HepG2 (cell line): ENCODE results near the gene SPRYD3. TPM values are rescaled to one million over a fixed set of nuclear protein-coding genes. Genes with fewer than 3 reads are reported as not detected.
A peak's percentile ranks its signal among the peaks of the same experiment; 100 is the strongest.

ENCODE experiments used
- ADNP ChIP-seq: sonication (generic); formaldehyde crosslinking; IDR thresholded peaks from 2 replicates; pipeline ENCODE4 v1.4.0; 2020; ENCODE audit warnings: missing genetic modification reagents
- BRF2 ChIP-seq: sonication (generic); formaldehyde crosslinking; IDR thresholded peaks from 2 replicates; pipeline ENCODE4 v1.8.1; 2022; ENCODE audit warnings: mild to moderate bottlenecking, missing genetic modification reagents
- HCFC1 ChIP-seq: fragments of 150-350 bp; IDR thresholded peaks from 2 replicates; pipeline ENCODE4 v1.6.1; 2014; ENCODE audit warnings: low read depth, low read length
- IRX3 ChIP-seq: sonication (generic); formaldehyde crosslinking; IDR thresholded peaks from 2 replicates; pipeline ENCODE4 v1.8.1; 2023; ENCODE audit warnings: mild to moderate bottlenecking, low read depth, missing genetic modification reagents, borderline replicate concordance
- KLF15 ChIP-seq: sonication (generic); formaldehyde crosslinking; IDR thresholded peaks from 2 replicates; pipeline ENCODE4 v1.8.1; 2023; ENCODE audit warnings: borderline replicate concordance, mild to moderate bottlenecking, inconsistent platforms, missing genetic modification reagents, mixed read lengths
- MAFG ChIP-seq: sonication (generic); formaldehyde crosslinking; IDR thresholded peaks from 2 replicates; pipeline ENCODE4 v1.5.1; 2020; ENCODE audit warnings: mild to moderate bottlenecking, missing genetic modification reagents
- RAD51 ChIP-seq: fragments of 450-650 bp; IDR thresholded peaks from 2 replicates; pipeline ENCODE4 v1.6.1; 2016; ENCODE audit warnings: borderline replicate concordance
- THRA ChIP-seq: sonication (generic); formaldehyde crosslinking; IDR thresholded peaks from 2 replicates; pipeline ENCODE4 v1.4.0; 2020; ENCODE audit warnings: missing genetic modification reagents, borderline replicate concordance
- ZBTB40 ChIP-seq, 2 experiments: fragments of 450-650 bp in 1 of 2; sonication (generic) in 1 of 2; formaldehyde crosslinking in 1 of 2; IDR thresholded peaks; 2 replicates each; pipeline versions ENCODE4 v1.6.1 to v1.8.0; 2016 to 2022; ENCODE audit warnings: antibody characterized with exemption in 1 of 2, mild to moderate bottlenecking in 1 of 2, missing genetic modification reagents in 1 of 2
- ZFP37 ChIP-seq: sonication (generic); formaldehyde crosslinking; IDR thresholded peaks from 2 replicates; pipeline ENCODE4 v1.4.0; 2020; ENCODE audit warnings: missing genetic modification reagents, borderline replicate concordance
- ZNF292 ChIP-seq: sonication (generic); formaldehyde crosslinking; IDR thresholded peaks from 2 replicates; pipeline ENCODE4 v1.8.1; 2022; ENCODE audit warnings: mild to moderate bottlenecking, low read depth, missing genetic modification reagents, borderline replicate concordance
- ZNF510 ChIP-seq: sonication (generic); formaldehyde crosslinking; IDR thresholded peaks from 2 replicates; pipeline ENCODE4 v1.4.0; 2020; ENCODE audit warnings: low read depth, mild to moderate bottlenecking, missing genetic modification reagents
- polyA plus RNA-seq, 8 experiments: library from polyadenylated mRNA; depleted of rRNA in 3 of 8; stranded (reverse) in 7 of 8; unstranded in 1 of 8; fragments of >200 nt; fragmentation: Illumina TruSeq in 4 of 8; extraction: Trizol in 4 of 8; gene quantifications; 2 replicates each; pipeline versions ENCODE4 v1.2.1 to v1.2.3, GENCODE V29; 2011 to 2016; ENCODE audit warnings: low read depth in 4 of 8, missing spikeins in 1 of 8, mixed read lengths in 1 of 8; ENCODE audit not compliant: insufficient read depth in 1 of 8
- total RNA-seq, 5 experiments: library from RNA; depleted of rRNA; stranded (reverse); fragments of >200 nt; fragmentation: Illumina TruSeq; extraction: Trizol; gene quantifications; 2 replicates each; pipeline ENCODE4 v1.2.3, GENCODE V29; 2016; ENCODE audit warnings: low read depth in 1 of 5
- TF ChIP-seq, protein P1 (sequence below): fragments of 450-650 bp; IDR thresholded peaks from 2 replicates; pipeline ENCODE4 v1.6.1; 2016
- TF ChIP-seq, protein P2 (sequence below): sonication (generic); formaldehyde crosslinking; IDR thresholded peaks from 2 replicates; pipeline ENCODE4 v1.4.0; 2020; ENCODE audit warnings: mild to moderate bottlenecking, missing genetic modification reagents

SPRYD3 gene
- total and polyA plus RNA-seq, 2 of the 13 experiments (the other 11 are each of a cell fraction or from before 2014, with no cell fraction given): 9.0 to 9.2 TPM

DNA sequence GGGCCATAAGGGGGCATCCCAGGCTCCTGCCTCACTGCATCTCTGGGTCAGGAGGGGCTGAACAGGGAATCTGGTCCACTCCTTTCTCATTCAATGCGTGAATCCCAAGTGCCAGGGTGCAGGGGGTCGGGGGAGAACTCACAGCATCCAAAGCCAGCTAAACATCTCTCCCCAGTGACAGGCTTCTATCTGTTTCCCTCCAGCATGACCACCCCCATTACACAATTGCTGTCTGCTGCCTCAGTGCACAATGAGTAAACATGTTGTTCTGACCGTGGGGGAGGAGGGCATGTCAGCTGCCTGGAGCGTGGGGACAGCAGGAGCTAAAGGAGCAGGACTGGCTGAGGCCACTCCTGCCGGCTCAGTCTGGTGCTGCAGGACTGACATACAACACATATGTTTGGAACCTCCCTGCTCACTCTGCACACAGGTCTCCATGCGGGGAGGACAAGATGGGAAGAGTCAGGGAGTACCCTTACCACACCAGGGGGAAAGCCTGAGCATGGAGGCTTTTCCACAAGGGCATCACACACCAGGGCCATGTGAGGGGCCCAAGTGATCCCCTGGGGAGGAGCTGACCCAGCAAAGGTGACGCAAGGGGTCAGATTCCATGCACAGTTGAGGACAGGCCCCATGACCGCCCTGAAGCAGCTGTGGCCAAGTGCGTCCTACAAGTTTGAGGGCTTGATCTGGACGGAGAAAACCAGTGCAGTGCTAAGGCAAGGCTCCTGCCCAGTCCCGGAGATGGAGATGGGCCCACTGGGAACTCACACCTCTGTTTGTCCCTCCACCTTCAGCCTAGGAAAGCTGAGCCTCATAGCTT, 27.9 kb downstream of the SPRYD3 start (continued):
- TF ChIP-seq THRA: no peak; the same call in 1 of the 2 replicates
- TF ChIP-seq HCFC1: no peak
- no peak for TF ChIP-seq RAD51
- TF ChIP-seq MAFG: no peak
- TF ChIP-seq IRX3 (CRISPR knock-in tag): no peak
- no peak for TF ChIP-seq ZFP37 (CRISPR knock-in tag)
- TF ChIP-seq, protein P1, sequence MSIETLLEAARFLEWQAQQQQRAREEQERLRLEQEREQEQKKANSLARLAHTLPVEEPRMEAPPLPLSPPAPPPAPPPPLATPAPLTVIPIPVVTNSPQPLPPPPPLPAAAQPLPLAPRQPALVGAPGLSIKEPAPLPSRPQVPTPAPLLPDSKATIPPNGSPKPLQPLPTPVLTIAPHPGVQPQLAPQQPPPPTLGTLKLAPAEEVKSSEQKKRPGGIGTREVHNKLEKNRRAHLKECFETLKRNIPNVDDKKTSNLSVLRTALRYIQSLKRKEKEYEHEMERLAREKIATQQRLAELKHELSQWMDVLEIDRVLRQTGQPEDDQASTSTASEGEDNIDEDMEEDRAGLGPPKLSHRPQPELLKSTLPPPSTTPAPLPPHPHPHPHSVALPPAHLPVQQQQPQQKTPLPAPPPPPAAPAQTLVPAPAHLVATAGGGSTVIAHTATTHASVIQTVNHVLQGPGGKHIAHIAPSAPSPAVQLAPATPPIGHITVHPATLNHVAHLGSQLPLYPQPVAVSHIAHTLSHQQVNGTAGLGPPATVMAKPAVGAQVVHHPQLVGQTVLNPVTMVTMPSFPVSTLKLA: no peak
- TF ChIP-seq, protein P2, sequence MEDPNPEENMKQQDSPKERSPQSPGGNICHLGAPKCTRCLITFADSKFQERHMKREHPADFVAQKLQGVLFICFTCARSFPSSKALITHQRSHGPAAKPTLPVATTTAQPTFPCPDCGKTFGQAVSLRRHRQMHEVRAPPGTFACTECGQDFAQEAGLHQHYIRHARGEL (CRISPR knock-in tag): no peak
- no peak for TF ChIP-seq BRF2 (CRISPR knock-in tag)
- TF ChIP-seq ZNF510 (CRISPR knock-in tag): no peak
- no peak; the same call in 1 of the 2 replicates for TF ChIP-seq ZNF292 (CRISPR knock-in tag)
- TF ChIP-seq KLF15 (CRISPR knock-in tag): no peak
- TF ChIP-seq ZBTB40 (IDR thresholded peaks at IDR 0.05): no peak
- TF ChIP-seq ZBTB40 (CRISPR knock-in tag; IDR thresholded peaks at IDR 0.05): peak; percentile 24; the same call in 1 of the 2 replicates
- no peak for TF ChIP-seq ADNP (CRISPR knock-in tag)
